GM19467 (cell line): ENCODE data around the gene PRDM16.

Experiments
- ATAC-seq: cut with Tn5 transposase; IDR thresholded peaks from one replicate; pipeline ENCODE4 v1.9.1; 2021; ENCODE audit warnings: mild to moderate bottlenecking, moderate library complexity; ENCODE audit not compliant: unreplicated experiment

Gene PRDM16

DNA sequence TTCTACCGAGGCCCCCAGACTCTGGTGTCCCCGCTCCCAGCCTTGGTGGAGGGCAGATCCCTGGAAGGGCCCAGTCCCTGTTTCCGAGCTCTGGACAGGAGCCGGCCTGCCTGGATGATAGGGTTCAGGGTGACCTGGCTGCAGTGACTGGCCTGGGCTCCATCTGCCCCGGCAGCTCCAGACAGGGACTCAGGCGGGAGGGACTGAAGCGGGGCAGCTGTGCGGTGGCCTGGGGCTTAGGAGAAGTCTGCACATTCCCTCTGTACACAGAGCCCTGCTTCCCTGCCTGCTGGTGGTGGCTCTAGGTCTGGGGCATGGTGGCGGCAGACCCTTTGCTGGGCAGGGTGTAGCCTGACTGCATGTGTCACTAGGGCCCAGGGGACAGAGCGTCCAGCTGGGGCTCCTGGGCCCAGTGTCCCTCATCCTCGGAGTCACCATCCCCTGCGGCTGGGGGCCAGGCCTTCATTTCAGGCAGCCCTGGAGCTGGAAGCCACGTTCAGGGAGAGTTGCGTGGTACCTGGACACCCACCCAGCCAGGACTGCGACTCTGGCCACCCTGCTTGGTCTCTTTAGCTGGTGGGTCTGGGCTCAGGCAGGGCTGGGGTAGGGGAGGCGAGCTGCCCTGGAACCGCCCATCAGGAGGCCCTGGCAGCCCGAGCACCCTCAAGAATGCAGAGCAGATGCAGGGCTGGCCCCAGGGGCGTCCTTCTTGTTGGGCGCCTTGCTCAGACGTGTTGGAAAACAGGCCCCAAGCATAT, 395.1 kb downstream of the PRDM16 start:
- no peak for ATAC-seq

GRCh38 chr1:3464649-3465025, 395.6 kb downstream of the PRDM16 start:
- ATAC-seq, result no peak

GRCh38 chr1:3465091-3465934, 396.3 kb downstream of the PRDM16 start:
- no peak for ATAC-seq

- ATAC-seq, result no peak
Measured at GRCh38 chr1:3465935-3466321, 396.9 kb downstream of the PRDM16 start.

GRCh38 chr1:3466366-3467075, 397.5 kb downstream of the PRDM16 start:
- no peak for ATAC-seq

DNA sequence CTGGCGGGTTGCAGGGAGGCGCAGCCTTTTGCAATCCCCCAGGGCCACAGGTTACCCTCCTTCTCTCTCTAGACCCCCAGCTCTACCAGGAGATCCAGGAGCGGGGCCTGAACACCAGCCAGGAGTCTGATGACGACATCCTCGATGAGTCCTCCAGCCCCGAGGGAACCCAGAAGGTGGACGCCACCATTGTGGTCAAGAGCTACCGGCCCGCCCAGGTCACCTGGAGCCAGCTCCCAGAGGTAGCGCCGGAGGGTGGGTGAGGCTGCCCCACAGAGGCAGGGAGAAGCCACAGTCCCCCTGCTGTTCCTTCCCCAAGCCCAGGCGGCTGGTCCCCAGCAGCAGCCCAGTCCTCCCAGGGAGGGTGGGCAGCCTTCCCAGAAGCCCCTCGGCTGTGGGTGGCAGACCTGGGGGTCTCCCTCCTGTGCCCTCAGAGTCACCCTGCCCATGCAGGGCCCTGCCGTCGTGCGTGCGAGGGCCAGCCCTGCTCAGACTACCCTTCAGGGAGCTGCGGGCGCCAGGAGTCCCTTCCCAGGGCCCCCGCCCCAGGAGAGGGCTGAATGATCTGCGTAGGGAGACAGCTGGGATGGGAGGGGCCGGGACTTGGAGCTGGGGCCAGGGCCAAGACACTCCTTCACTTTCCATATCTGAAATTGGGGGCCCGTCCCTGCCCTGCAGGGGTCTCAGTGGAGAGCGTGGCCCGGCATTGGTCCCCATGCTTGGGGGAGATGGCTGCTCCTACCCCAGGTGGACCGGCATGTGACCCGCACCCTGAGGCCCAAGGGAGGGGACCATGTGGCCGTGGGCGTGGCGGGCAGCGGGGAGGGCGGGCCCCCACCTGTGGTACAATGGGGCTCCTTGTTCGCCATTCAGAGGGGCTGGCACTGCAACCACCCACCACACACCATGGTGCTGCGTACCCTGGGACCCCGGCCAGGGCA, 398.4 kb downstream of the PRDM16 start:
- no peak for ATAC-seq

- ATAC-seq, result no peak
Measured at GRCh38 chr1:3468236-3469103, 399.5 kb downstream of the PRDM16 start.

DNA sequence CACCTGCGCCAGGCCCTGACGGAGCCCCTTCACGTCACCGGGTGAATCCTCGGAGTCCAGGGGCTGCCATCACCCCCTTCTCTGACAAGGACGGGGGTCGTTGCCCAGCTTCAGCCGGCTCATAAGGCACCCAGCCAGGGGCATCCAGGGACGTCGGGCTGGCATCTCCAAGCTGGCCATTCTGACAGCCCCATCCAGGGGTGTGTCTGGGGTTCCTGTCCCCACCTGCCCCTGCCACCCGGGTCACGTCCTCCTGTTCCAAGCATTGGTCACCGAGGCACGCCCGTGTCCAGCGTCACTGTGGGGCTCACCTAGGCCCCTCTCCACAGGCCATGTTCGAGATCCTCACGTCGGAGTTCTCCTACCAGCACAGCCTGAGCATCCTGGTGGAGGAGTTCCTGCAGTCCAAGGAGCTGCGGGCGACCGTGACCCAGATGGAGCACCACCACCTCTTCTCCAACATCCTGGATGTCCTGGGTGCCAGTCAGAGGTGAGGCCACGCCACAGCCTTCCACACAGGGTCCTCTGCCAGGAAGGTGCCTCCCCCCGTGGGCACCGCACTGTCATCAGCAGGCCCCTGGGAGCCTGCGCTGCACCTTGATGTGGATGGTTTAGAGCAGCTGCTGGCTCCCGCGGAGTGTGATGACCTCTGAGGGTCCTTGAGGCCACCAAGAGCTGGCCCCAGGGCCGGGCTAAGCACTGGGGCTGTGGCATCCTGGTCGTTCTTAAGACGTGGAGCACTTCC, 400.3 kb downstream of the PRDM16 start:
- ATAC-seq, result no peak

DNA sequence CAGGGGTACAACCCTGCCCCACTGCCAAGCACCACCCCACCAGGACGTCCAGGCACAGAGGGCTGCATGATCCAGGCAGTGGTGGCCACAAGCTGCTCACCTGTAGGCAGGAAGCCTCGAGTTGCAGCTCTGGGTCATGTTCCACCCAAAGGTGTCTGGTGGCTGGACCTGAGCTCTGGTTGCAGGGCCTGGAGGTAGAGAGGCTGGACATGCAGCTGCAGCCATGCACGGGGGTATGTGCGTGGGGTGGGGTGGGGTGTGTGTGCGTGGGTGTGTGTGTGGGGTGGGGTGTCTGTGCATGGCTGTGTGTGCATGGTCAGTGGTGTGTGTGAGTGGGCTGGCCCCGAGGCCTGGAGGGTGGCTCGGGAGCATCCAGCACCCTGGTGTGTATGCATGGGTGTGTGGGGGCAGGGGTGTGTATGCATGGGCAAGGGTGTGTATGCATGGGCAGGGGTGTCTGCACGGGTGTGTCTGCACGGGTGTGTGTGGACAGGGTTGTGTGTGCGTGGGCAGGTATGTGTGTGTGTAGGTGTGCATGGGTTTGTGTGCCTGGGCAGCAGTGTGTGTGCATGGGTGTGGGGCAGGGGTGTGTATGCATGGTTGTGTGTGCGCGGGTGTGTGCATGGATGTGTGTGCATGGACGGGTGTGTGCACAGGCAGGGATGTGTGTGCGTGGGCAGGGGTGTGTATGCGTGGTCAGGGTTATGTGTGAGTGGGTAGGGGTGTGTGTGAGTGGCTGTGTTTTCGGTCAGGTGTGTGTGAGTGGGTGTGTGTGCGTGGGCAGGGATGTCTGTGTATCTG, 401.0 kb downstream of the PRDM16 start:
- ATAC-seq, result no peak

DNA sequence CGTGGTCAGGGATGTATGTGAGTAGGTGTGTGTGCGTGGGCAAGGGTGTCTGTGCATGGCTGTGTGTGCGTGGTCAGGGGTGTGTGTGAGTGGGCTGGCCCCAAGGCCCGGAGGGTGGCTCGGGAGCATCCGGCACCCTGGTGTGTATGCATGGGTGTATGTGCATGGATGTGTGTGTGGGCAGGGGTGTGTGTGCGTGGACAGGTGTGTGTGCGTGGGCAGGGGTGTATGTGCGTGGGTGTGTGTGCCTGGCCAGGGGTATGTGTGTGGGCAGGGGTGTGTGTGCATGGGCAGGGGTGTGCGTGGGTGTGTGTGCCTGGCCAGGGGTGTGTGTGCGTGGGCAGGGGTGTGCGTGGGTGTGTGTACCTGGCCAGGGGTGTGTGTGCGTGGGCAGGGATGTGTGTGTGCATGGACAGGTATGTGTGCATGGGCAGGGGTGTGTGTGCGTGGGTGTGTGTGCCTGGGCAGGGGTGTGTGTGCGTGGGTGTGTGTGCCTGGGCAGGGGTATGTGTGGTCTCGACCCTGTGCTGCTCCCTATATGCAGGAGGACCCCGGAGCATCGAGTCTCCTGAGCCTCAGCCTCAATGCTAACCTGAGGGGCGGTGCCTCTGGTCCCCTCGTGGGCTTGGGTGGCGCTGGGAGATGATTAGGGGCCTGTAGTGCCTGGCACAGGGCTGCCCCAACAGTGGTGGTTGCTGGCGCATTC, 401.8 kb downstream of the PRDM16 start:
- ATAC-seq, result no peak

DNA sequence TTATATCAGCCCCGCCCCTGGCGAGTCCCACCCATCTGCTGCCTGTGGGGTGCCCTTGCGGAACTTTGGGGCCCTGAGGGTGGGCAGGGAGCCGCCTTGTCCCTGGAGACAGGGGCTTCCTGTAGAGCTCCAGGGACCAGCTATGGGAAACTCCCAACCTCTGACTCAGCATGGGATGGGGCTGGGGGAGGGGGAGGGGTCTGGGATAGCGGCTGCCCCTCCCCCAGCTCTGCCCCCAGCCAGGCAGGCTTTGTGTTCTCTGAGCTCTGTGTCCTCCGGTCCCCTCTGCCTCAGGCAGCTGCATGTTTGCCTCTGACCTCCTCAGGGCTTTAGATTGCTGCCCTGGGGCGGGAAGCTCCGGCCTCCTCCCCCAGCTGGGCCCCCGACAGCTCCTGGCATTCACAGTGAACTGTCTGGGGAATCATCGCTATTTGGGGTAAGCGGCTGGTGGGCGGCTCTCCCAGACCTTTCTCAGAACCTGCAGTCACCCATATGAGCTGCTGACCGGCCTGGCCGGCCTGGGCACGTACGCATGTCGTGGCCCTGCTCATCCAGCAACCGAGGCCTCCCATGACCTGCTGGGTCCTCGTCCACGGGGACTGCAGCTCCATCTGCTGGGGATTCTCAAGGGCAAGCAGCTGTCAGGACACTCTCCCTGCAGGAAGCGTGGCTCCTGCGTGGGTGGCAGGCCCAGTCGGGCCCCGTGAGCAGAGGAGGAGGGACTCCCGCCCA, 402.5 kb downstream of the PRDM16 start:
- no peak for ATAC-seq

DNA sequence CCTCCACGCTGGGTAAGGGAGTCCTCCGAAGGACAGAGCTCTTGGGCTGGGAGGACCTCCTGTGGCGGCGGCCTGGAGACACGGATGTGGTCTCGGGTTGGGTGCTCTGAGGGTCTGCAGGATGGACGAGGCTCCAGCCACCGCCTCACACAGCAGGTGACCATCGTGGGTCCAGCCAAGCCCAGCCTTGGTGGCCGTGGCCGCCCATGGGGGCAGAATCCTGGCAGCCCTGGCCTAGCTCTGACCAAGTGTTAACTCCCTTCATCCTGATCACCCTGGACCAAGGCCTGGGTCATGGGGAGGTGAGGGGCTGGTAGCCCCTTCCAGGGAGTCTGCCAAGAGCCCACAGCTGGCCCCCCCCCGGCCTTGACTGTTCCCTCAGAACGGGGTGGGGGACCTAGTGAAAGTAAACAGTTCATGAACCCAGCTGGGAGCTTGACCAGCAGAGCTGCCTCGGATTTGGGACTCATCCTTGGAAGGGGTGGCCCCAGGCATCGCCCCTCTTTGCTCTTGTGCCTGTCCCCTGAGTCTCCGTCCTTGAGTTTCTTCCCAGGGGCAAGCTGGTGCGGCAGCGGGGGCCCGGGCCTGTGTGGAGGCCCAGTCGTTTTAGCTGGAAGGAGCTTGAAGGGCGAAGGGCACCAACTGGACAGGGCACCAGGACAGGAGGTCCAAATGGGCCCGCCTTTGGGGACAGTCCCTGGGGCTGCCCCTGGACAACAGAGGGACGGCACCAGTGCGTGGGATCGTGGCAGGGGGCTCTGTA, 403.3 kb downstream of the PRDM16 start:
- ATAC-seq, result no peak

DNA sequence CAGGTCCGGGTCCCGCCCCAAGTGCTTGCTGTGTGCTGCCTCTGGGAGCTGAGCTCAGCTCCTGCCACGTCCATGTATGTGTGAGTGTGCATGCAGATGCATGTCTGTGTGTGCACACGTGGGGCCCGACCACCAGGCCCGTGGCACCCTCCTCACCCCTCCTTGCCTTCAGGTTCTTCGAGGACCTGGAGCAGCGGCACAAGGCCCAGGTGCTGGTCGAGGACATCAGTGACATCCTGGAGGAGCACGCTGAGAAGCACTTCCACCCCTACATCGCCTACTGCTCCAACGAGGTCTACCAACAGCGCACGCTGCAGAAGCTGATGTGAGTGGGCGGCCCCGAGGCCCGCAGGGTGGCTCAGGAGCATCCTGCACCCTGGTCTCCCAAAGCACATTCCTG, 403.9 kb downstream of the PRDM16 start:
- no peak for ATAC-seq

- ATAC-seq, result no peak
Measured at GRCh38 chr1:3473381-3473844, 404.4 kb downstream of the PRDM16 start.

DNA sequence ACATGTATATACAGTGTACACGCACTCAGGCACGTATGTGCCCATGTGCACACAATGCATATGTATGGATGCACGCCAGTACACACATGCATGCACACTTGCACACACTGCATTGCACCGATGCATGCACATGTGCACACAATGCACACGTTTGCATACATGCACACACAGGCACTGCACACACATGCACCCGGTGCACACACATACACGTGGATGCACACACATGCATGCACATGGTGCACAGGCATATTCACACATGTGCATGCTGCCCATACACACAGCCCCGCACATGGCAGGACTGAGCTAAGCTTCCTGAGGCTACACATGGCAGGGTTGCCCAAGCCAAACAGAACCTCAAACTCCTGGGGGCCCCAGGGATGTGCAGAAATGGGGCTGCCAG, 405.0 kb downstream of the PRDM16 start:
- no peak for ATAC-seq

DNA sequence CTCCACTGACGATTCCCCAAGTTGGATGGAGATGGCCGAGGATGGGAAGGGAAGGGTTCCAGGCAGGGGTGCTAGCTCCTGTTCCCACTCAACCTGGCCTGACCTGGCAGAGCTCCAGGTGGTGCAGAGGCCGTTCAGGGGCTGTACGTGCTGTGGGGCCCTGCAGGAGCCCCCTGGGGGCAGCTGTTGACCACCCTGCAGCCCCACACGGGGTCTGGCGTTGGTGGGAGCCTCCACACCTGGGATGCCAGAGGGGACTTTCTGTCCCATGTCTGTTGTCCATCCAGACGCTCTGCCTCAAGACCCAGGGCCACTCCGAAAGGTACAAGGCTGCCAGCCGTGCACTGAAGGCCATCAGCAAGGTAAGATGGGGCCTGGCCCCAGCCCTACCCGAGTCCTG, 405.4 kb downstream of the PRDM16 start:
- ATAC-seq, result no peak
